GM11168 (cell line): ENCODE measurements around the gene TBCD.

ENCODE experiments used
- in situ Hi-C: fragments of 300-500 bp; cut with MboI; formaldehyde crosslinking; loops from one replicate; pipeline ENCODE4 v1.12.0; 2022; ENCODE audit warnings: low sequenced_read_pairs; ENCODE audit not compliant: unreplicated experiment

The TBCD gene

GRCh38 chr17:82825540-82826124 lies 73.8 kb downstream of the TBCD start:
- in situ Hi-C loops = no loop called here

GRCh38 chr17:82826211-82826610 lies 74.3 kb downstream of the TBCD start:
- in situ Hi-C loops = no loop called here

- in situ Hi-C loops = no loop called here
These were observed 75.1 kb downstream of the TBCD start for GRCh38 chr17:82826956-82827355.

- in situ Hi-C loops = no loop called here
These were observed 77.1 kb downstream of the TBCD start for GRCh38 chr17:82828875-82829487.

GRCh38 chr17:82830249-82830661 lies 78.4 kb downstream of the TBCD start:
- in situ Hi-C loops = no loop called here

GRCh38 chr17:82831041-82831817 lies 79.4 kb downstream of the TBCD start:
- in situ Hi-C loops = no loop called here

- in situ Hi-C loops = no loop called here
These were observed 79.9 kb downstream of the TBCD start for GRCh38 chr17:82831818-82832200.

GRCh38 chr17:82832411-82832810 lies 80.5 kb downstream of the TBCD start:
- in situ Hi-C loops = no loop called here

GRCh38 chr17:82832881-82833475 lies 81.1 kb downstream of the TBCD start:
- in situ Hi-C loops = no loop called here

GRCh38 chr17:82835122-82835521 lies 83.3 kb downstream of the TBCD start:
- in situ Hi-C loops = no loop called here

GRCh38 chr17:82835766-82836512 lies 84.1 kb downstream of the TBCD start:
- in situ Hi-C loops = no loop called here

- in situ Hi-C loops = no loop called here
These were observed 85.0 kb downstream of the TBCD start for GRCh38 chr17:82836823-82837357.

- in situ Hi-C loops = no loop called here
These were observed 85.9 kb downstream of the TBCD start for GRCh38 chr17:82837586-82838320.

- in situ Hi-C loops = no loop called here
These were observed 86.7 kb downstream of the TBCD start for GRCh38 chr17:82838386-82839063.

- in situ Hi-C loops = no loop called here
These were observed 87.9 kb downstream of the TBCD start, which contains the start of gene ZNF750 for GRCh38 chr17:82839617-82840292. ZNF750 (minus strand) TSS chr17:82840022; CDS start chr17:82832454, 7,568 bp downstream.

- in situ Hi-C loops = no loop called here
These were observed 88.6 kb downstream of the TBCD start for GRCh38 chr17:82840431-82840831.

GRCh38 chr17:82841921-82842596 lies 90.2 kb downstream of the TBCD start:
- in situ Hi-C loops = no loop called here
